GM12892 (cell line): Measurements from ENCODE around the gene ZNF710.

ENCODE experiments used
- POLR2A ChIP-seq: IDR thresholded peaks from 2 replicates; pipeline ENCODE4 v1.6.1; 2011; ENCODE audit warnings: low read depth, low read length, control low read depth
- POLR2AphosphoS5 ChIP-seq: IDR thresholded peaks from 2 replicates; pipeline ENCODE4 v1.6.1; 2011; ENCODE audit warnings: low read depth, low read length, control low read depth
- TAF1 ChIP-seq: IDR thresholded peaks from 2 replicates; pipeline ENCODE4 v1.6.1; 2011; ENCODE audit warnings: low read depth, mild to moderate bottlenecking, control low read depth, low read length, borderline replicate concordance

DNA sequence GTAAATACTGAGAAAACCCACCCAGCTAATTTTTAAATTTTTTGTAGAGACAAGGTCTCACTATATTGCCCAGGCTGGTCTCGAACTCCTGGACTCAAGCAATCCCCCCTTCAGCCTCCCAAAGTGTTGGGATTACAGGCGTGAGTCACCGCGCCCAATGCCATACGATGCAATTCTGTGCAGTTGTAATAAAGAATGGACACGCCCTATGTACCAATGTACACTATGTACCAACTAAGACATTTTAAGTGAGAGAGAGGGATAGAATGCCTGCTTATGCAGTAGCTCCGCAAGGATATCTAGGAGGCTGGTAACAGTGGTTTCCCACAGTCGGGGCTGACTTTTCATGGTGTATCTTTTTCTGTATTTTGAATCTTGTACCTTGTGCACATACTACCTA is 14.6 kb downstream of the ZNF710 start:
- TF ChIP-seq POLR2A (no peak), TAF1 (no peak), POLR2AphosphoS5 (no peak)
